ENCODE data around the gene MAGI2.

MAGI2 gene

DNA sequence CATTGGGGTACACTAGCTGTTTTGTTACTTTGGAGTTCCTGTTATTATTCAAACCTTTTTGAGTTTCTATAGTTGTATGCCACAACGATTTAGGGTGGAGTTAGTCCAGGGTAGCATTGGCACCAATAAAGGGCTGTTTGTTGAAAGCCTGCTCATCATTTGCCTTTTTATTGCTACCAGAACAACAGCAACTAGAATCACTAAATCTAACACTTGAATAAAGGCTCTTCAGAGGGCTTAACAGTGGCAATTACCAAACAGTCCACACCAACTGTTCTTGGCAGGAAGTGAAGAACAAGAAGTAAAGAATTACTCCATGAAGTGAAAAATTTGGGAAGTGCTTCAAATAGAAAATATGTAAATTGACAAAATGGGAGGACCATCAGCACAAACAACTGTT is 1033.5 kb downstream of the MAGI2 start:
- DNase-seq: no peak
- no peak overlapping the region for H3K4me3 ChIP-seq (ENCODE audit: insufficient read depth, low read depth, low read length, poor library complexity, severe bottlenecking)
- no peak overlapping the region for H3K27ac ChIP-seq (ENCODE audit: insufficient read depth, low read length, poor library complexity, severe bottlenecking)
- H3K36me3 ChIP-seq (ENCODE audit: control insufficient read depth, insufficient read depth, low read length): no peaks in the 10 kb centered on the region
- no peaks in the 10 kb centered on the region for H3K27me3 ChIP-seq (replicated peaks; ENCODE audit: control insufficient read depth, insufficient read depth, low read length, poor library complexity, severe bottlenecking)
- no peaks in the 10 kb centered on the region for H3K4me1 ChIP-seq (ENCODE audit: control insufficient read depth, insufficient read depth, low read length, poor library complexity, severe bottlenecking)
- H3K9me3 ChIP-seq (ENCODE audit: control insufficient read depth, low read length): no peaks in the 10 kb centered on the region

DNA sequence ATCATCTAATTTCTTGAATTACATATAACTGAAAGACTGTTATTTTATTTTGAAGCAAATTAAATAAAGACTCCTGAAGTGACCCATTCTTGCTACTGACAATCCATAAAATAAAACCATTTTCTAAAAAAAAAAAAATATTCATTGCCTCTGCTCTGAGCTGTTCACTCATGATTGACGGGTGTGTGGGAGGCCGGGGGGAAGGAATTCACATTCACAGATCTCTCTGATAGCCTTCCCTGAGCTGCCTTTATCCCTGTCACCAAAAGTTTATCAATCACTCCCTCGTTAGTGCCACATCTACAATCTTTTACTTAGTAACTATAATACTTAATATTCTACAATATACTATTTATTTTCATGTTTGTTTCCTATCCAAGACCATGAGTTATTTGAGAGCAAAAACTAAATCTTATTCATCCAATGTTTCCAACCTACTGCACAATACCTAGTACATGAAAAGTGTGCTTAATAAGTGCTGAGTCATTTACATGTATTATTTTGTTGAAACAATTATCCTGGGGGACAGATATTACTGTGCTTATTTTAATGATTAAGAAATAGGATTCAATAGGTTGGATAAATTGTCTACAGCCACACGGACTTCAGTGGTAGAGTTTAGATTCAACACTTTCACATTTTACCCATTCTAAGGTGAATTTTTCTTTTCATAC is 1036.2 kb downstream of the MAGI2 start:
- DNase-seq: no peak
- H3K9me3 ChIP-seq (ENCODE audit: control insufficient read depth, low read length): no peaks in the 10 kb centered on the region
- no peaks in the 10 kb centered on the region for H3K36me3 ChIP-seq (ENCODE audit: control insufficient read depth, insufficient read depth, low read length)
- no peak overlapping the region for H3K4me3 ChIP-seq (ENCODE audit: insufficient read depth, low read depth, low read length, poor library complexity, severe bottlenecking)
- H3K27me3 ChIP-seq (replicated peaks; ENCODE audit: control insufficient read depth, insufficient read depth, low read length, poor library complexity, severe bottlenecking): no peaks in the 10 kb centered on the region
- H3K27ac ChIP-seq (ENCODE audit: insufficient read depth, low read length, poor library complexity, severe bottlenecking): no peak overlapping the region
- H3K4me1 ChIP-seq (ENCODE audit: control insufficient read depth, insufficient read depth, low read length, poor library complexity, severe bottlenecking): no peaks in the 10 kb centered on the region

DNA sequence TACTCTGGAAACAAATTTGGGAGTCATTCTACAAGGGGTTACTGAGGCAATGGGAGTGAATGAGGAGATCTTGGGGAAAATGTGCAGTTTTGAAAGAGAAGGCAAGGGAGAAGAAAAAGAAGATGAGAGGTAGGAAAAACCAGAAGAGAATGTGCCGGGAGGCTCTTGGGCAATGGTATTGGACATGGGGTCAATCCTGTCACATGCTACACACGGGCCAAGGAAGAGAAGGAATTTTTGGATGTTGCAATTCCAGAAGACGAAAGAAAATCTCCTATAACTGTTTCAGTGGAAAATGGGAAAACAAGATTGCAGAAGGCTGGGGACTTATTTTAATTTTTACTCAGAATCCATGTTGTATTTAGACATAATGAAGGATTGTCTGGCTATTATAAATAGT is 1039.9 kb downstream of the MAGI2 start:
- Histone ChIP-seq H3K4me1 (ENCODE audit: control insufficient read depth, insufficient read depth, low read length, poor library complexity, severe bottlenecking) (no peaks in the 10 kb centered on the region), H3K36me3 (ENCODE audit: control insufficient read depth, insufficient read depth, low read length) (no peaks in the 10 kb centered on the region), H3K4me3 (ENCODE audit: insufficient read depth, low read depth, low read length, poor library complexity, severe bottlenecking) (no peak overlapping the region), H3K27ac (ENCODE audit: insufficient read depth, low read length, poor library complexity, severe bottlenecking) (no peak overlapping the region), H3K9me3 (ENCODE audit: control insufficient read depth, low read length) (no peaks in the 10 kb centered on the region), H3K27me3 (replicated peaks; ENCODE audit: control insufficient read depth, insufficient read depth, low read length, poor library complexity, severe bottlenecking) (no peaks in the 10 kb centered on the region)
- no peak for DNase-seq

DNA sequence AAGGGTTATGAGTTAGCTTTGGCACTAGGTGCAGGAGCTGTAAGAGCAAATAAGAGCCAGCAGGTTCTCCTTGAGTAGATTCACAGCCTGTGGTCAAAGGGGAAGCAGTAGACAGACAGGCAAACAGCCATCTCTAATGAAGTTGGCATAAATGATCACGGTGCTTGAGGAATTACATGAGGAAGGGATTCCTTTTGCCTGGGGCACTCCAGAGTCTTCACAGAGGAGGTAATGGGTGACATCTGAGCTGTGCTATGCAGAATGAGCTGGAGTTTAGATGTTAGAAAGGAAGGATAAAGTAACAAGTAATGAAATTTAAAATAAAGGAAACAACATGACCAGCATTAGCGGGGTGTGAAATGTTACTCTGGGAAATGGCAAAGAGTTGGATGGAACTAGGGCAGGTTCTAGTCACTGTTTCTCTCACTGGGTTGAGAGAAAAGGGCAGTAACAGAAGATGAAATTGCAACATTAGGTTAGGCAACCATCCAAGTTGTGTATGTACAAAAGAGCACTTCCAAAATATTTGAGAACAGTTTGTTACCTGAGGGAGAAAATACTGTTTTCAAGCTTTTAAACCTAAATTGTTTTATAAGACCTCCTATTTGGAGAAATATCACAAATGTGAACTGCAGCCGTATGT is 1041.1 kb downstream of the MAGI2 start:
- no peak overlapping the region for H3K27ac ChIP-seq (ENCODE audit: insufficient read depth, low read length, poor library complexity, severe bottlenecking)
- no peaks in the 10 kb centered on the region for H3K4me1 ChIP-seq (ENCODE audit: control insufficient read depth, insufficient read depth, low read length, poor library complexity, severe bottlenecking)
- no peaks in the 10 kb centered on the region for H3K9me3 ChIP-seq (ENCODE audit: control insufficient read depth, low read length)
- no peaks in the 10 kb centered on the region for H3K27me3 ChIP-seq (replicated peaks; ENCODE audit: control insufficient read depth, insufficient read depth, low read length, poor library complexity, severe bottlenecking)
- no peaks in the 10 kb centered on the region for H3K36me3 ChIP-seq (ENCODE audit: control insufficient read depth, insufficient read depth, low read length)
- DNase-seq: no peak
- H3K4me3 ChIP-seq (ENCODE audit: insufficient read depth, low read depth, low read length, poor library complexity, severe bottlenecking): no peak overlapping the region

DNA sequence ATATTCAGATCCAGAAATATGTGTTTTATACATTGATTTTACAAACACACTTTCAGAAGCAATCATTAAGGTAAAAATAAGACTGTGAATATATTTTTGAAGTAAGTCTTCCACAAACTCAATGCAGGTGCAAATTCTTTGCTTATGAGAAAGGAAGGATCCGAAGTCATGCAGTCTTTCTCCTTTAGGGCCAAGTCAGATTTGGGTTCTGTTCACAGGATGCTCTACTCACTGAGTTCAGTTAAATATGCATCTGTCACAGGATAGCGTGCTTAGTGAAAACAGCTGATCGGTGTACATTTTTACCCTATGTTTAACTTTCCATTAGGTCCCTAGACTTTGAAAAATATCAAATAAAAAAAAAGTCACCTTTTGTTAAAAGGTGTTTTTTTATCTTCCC is 1046.4 kb downstream of the MAGI2 start:
- Histone ChIP-seq H3K4me1 (ENCODE audit: control insufficient read depth, insufficient read depth, low read length, poor library complexity, severe bottlenecking) (no peaks in the 10 kb centered on the region), H3K36me3 (ENCODE audit: control insufficient read depth, insufficient read depth, low read length) (no peaks in the 10 kb centered on the region)
- no peak for DNase-seq

DNA sequence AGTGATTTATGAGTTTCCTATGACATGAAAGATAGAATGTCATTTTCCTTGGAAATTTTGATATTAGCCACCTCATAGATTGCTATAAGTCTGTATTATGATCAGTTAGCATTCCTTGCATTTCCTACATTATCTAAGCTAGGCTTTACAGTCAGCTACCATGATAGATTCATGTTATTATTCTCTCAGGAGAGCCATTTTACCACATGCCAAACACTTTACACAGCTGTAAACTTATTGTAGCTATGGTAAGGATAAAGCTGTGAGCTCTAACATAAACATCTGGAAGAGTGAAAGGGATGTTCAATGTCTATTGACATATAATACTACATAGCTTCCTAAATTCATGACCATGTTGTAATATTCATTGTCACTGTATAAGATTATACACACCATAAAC is 1046.9 kb downstream of the MAGI2 start:
- Histone ChIP-seq H3K27ac (ENCODE audit: insufficient read depth, low read length, poor library complexity, severe bottlenecking) (no peak overlapping the region), H3K27me3 (replicated peaks; ENCODE audit: control insufficient read depth, insufficient read depth, low read length, poor library complexity, severe bottlenecking) (no peaks in the 10 kb centered on the region), H3K9me3 (ENCODE audit: control insufficient read depth, low read length) (no peaks in the 10 kb centered on the region), H3K4me3 (ENCODE audit: insufficient read depth, low read depth, low read length, poor library complexity, severe bottlenecking) (no peak overlapping the region), H3K36me3 (ENCODE audit: control insufficient read depth, insufficient read depth, low read length) (no peaks in the 10 kb centered on the region), H3K4me1 (ENCODE audit: control insufficient read depth, insufficient read depth, low read length, poor library complexity, severe bottlenecking) (no peaks in the 10 kb centered on the region)
- DNase-seq: no peak

More for the DNA sequence above, 1046.4 kb downstream of the MAGI2 start:
- Histone ChIP-seq H3K4me3 (ENCODE audit: insufficient read depth, low read depth, low read length, poor library complexity, severe bottlenecking) (no peak overlapping the region), H3K9me3 (ENCODE audit: control insufficient read depth, low read length) (no peaks in the 10 kb centered on the region), H3K27ac (ENCODE audit: insufficient read depth, low read length, poor library complexity, severe bottlenecking) (no peak overlapping the region), H3K27me3 (replicated peaks; ENCODE audit: control insufficient read depth, insufficient read depth, low read length, poor library complexity, severe bottlenecking) (no peaks in the 10 kb centered on the region)

DNA sequence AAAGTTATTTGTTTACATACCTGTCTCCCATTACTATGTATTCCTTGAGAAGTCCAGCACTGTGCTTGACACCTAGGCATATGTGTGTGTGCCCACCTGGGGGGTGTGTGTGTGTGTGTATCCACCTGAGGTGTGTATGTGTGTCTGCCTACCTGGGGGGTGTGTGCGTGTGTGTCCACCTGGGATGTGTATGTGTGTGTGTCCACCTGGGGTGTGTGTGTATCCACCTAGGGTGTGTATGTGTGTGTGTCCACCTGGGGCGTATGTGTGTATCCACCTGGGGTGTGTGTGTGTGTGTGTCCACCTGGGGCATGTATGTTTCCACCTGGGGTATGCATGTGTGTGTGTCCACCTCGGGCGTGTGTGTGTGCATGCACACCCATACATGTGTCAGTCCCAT is 1051.4 kb downstream of the MAGI2 start:
- Histone ChIP-seq H3K9me3 (ENCODE audit: control insufficient read depth, low read length) (no peaks in the 10 kb centered on the region), H3K27me3 (replicated peaks; ENCODE audit: control insufficient read depth, insufficient read depth, low read length, poor library complexity, severe bottlenecking) (no peaks in the 10 kb centered on the region), H3K27ac (ENCODE audit: insufficient read depth, low read length, poor library complexity, severe bottlenecking) (no peak overlapping the region), H3K36me3 (ENCODE audit: control insufficient read depth, insufficient read depth, low read length) (no peaks in the 10 kb centered on the region), H3K4me3 (ENCODE audit: insufficient read depth, low read depth, low read length, poor library complexity, severe bottlenecking) (no peak overlapping the region), H3K4me1 (ENCODE audit: control insufficient read depth, insufficient read depth, low read length, poor library complexity, severe bottlenecking) (no peaks in the 10 kb centered on the region)
- DNase-seq: no peak

DNA sequence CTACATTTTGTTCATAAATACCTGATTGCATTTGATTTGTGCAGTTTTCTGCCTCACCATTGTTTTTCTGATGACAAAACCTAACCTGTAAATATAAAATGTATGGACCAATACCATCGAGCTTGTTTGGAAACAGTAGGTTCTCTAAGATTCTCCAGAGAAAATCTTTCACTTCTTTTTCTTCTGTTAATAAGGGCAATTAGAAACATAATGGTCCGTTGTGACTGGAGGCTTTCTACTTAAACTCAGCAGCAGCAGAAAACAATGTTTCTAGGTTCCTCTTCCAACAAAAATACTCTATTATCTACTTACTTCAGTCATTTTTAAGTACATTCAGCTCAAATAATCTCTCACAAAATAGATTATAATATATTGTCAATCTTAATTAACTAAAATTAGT is 1053.4 kb downstream of the MAGI2 start:
- H3K4me3 ChIP-seq (ENCODE audit: insufficient read depth, low read depth, low read length, poor library complexity, severe bottlenecking): no peak overlapping the region
- DNase-seq: no peak

DNA sequence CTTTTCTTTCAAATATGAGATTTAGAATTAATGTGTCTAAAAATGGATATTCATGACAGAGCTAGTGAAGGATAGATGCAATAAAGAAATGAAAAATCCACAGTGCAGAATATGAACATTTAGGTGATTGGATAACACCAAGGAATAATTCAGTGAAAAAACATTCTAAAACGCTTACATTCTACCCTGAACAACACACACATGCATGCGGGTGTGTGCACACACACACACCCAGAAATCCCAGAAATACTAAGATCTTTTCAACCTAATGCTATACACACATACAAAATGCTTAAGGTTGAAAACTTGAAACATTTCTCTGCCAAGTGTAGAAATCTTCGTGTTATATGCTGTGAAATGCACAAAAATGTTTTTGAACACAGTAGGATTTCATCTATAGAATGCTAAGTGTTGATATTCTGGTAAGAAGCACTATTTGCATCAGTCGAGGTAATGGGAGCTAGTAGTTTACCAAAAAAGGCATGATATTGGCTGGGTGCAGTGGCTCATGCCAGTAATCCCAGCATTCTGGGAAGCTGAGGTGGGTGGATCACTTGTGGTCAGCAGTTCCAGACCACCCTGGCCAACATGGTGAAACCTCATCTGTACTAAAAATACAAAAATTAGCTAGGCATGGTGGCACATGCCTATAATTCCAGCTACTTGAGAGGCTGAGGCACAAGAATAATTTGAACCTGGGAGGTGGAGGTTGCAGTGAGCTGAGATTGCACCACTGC is 1054.3 kb downstream of the MAGI2 start:
- Histone ChIP-seq H3K36me3 (ENCODE audit: control insufficient read depth, insufficient read depth, low read length) (no peaks in the 10 kb centered on the region), H3K27me3 (replicated peaks; ENCODE audit: control insufficient read depth, insufficient read depth, low read length, poor library complexity, severe bottlenecking) (no peaks in the 10 kb centered on the region), H3K4me3 (ENCODE audit: insufficient read depth, low read depth, low read length, poor library complexity, severe bottlenecking) (no peak overlapping the region), H3K27ac (ENCODE audit: insufficient read depth, low read length, poor library complexity, severe bottlenecking) (no peak overlapping the region), H3K4me1 (ENCODE audit: control insufficient read depth, insufficient read depth, low read length, poor library complexity, severe bottlenecking) (no peaks in the 10 kb centered on the region), H3K9me3 (ENCODE audit: control insufficient read depth, low read length) (no peaks in the 10 kb centered on the region)
- DNase-seq: no peak

More for the DNA sequence above, 1053.4 kb downstream of the MAGI2 start:
- no peaks in the 10 kb centered on the region for H3K4me1 ChIP-seq (ENCODE audit: control insufficient read depth, insufficient read depth, low read length, poor library complexity, severe bottlenecking)
- no peak overlapping the region for H3K27ac ChIP-seq (ENCODE audit: insufficient read depth, low read length, poor library complexity, severe bottlenecking)
- no peaks in the 10 kb centered on the region for H3K36me3 ChIP-seq (ENCODE audit: control insufficient read depth, insufficient read depth, low read length)
- H3K9me3 ChIP-seq (ENCODE audit: control insufficient read depth, low read length): no peaks in the 10 kb centered on the region
- no peaks in the 10 kb centered on the region for H3K27me3 ChIP-seq (replicated peaks; ENCODE audit: control insufficient read depth, insufficient read depth, low read length, poor library complexity, severe bottlenecking)

DNA sequence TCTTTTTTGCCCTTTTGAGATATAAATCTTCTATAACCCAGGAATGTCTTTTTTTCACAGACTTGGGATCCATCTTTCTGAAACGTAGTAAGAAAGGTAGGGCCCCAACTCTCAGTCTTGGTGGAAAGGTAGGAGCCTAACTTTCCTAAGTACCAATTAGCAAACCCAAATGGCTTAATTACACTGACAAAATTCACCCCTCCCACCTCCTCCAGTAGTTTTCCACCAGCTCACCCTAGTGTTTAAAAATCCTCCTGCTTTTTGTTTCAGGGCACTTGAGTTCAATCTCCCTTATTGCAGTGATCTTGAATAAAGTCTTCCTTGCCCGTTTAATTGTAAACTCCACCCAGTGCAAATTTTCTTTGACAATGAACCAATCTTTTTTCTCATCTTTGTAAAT is 1054.9 kb downstream of the MAGI2 start:
- H3K4me1 ChIP-seq (ENCODE audit: control insufficient read depth, insufficient read depth, low read length, poor library complexity, severe bottlenecking): no peaks in the 10 kb centered on the region
- no peak overlapping the region for H3K4me3 ChIP-seq (ENCODE audit: insufficient read depth, low read depth, low read length, poor library complexity, severe bottlenecking)
- DNase-seq: no peak
- H3K27ac ChIP-seq (ENCODE audit: insufficient read depth, low read length, poor library complexity, severe bottlenecking): no peak overlapping the region
- no peaks in the 10 kb centered on the region for H3K36me3 ChIP-seq (ENCODE audit: control insufficient read depth, insufficient read depth, low read length)
- H3K27me3 ChIP-seq (replicated peaks; ENCODE audit: control insufficient read depth, insufficient read depth, low read length, poor library complexity, severe bottlenecking): no peaks in the 10 kb centered on the region
- no peaks in the 10 kb centered on the region for H3K9me3 ChIP-seq (ENCODE audit: control insufficient read depth, low read length)
